Lower lobe of right lung (tissue), 2 donors: ENCODE results near the gene MUC5AC. TPM values are rescaled to one million over a fixed set of nuclear protein-coding genes. Genes with fewer than 3 reads are reported as not detected.
A peak's percentile ranks its signal among the peaks of the same experiment; 100 is the strongest.

Experiments
- ATAC-seq, 2 donors: fragments of 200-7000 bp; cut with Tn5 transposase; one replicate each; pipeline ENCODE4 v1.9.1; 2020 to 2022; ENCODE audit warnings: mild to moderate bottlenecking in 2 of 2, moderate library complexity in 2 of 2
- DNase-seq: peaks from one replicate; pipeline ENCODE4 v3.0.0-alpha.2; 2020
- H3K27ac ChIP-seq: fragments of 200-600 bp; one replicate; pipeline ENCODE4 v1.8.0; 2022
- H3K27me3 ChIP-seq: fragments of 200-600 bp; one replicate; pipeline ENCODE4 v1.8.0; 2022; ENCODE audit warnings: low read depth
- H3K36me3 ChIP-seq: fragments of 200-600 bp; one replicate; pipeline ENCODE4 v1.8.0; 2022; ENCODE audit warnings: mild to moderate bottlenecking
- H3K4me1 ChIP-seq: fragments of 200-600 bp; one replicate; pipeline ENCODE4 v1.8.0; 2022
- H3K4me3 ChIP-seq: fragments of 200-600 bp; one replicate; pipeline ENCODE4 v1.8.0; 2022; ENCODE audit warnings: mild to moderate bottlenecking
- H3K9me3 ChIP-seq: fragments of 200-600 bp; one replicate; pipeline ENCODE4 v1.8.0; 2022
- CTCF ChIP-seq: fragments of 200-600 bp; IDR thresholded peaks from one replicate; pipeline ENCODE4 v1.8.0; 2022; ENCODE audit warnings: antibody characterized with exemption, mild to moderate bottlenecking
- intact Hi-C: fragments of 100-400 bp; cut with DNase I; formaldehyde crosslinking; loops from one replicate; pipeline ENCODE4 v1.11.0; 2022
- total RNA-seq: library from RNA; stranded (reverse); fragmentation: NEBNext Ultra II Directional; extraction: Animal tissue kit (Norgen Biotek cat#: 25700); gene quantifications from one replicate; pipeline ENCODE4 v1.2.1, GENCODE V29; 2021
- donor health status: DM: no; HTN: yes; CAD: no; lungs with severe emphysema.

The MUC5AC gene
- total RNA-seq, 1 donor from 2014 or later: 0.35 TPM

- Histone ChIP-seq H3K4me1 (no peaks in the 10 kb centered on the region), H3K27ac (no peak overlapping the region), H3K27me3 (peaks cover 16% of the 10 kb centered on the region), H3K9me3 (no peaks in the 10 kb centered on the region), H3K36me3 (no peaks in the 10 kb centered on the region), H3K4me3 (no peak overlapping the region)
- intact Hi-C loops: no loop called here
- peak; percentile 41 for DNase-seq
- peak in 1 of 2 donors; percentile 7 for ATAC-seq
- no peak for TF ChIP-seq CTCF
These were observed 36.4 kb upstream of the MUC5AC start for GRCh38 chr11:1121331-1121812.

- TF ChIP-seq CTCF: no peak
- intact Hi-C loops: no loop called here
- Histone ChIP-seq H3K36me3 (no peaks in the 10 kb centered on the region), H3K27me3 (peaks cover 16% of the 10 kb centered on the region), H3K9me3 (no peaks in the 10 kb centered on the region), H3K4me3 (no peak overlapping the region), H3K27ac (no peak overlapping the region), H3K4me1 (no peaks in the 10 kb centered on the region)
- ATAC-seq (peak in 1 of 2 donors; percentile 8), DNase-seq (no peak)
These were observed 35.7 kb upstream of the MUC5AC start for GRCh38 chr11:1121813-1122663.

GRCh38 chr11:1122664-1123002, 35.1 kb upstream of the MUC5AC start:
- Histone ChIP-seq H3K9me3 (no peaks in the 10 kb centered on the region), H3K27me3 (peaks cover 16% of the 10 kb centered on the region), H3K36me3 (no peaks in the 10 kb centered on the region), H3K4me3 (no peak overlapping the region), H3K27ac (no peak overlapping the region), H3K4me1 (no peaks in the 10 kb centered on the region)
- ATAC-seq (no peak), DNase-seq (no peak)
- intact Hi-C loops: no loop called here
- no peak for TF ChIP-seq CTCF

- no peak for ATAC-seq
- H3K36me3 ChIP-seq: no peaks in the 10 kb centered on the region
- H3K27me3 ChIP-seq: peaks cover 16% of the 10 kb centered on the region
- no peaks in the 10 kb centered on the region for H3K9me3 ChIP-seq
- intact Hi-C loops: no loop called here
- no peak for DNase-seq
- H3K4me3 ChIP-seq: no peak overlapping the region
- H3K4me1 ChIP-seq: no peaks in the 10 kb centered on the region
- no peak for TF ChIP-seq CTCF
- H3K27ac ChIP-seq: no peak overlapping the region
These were observed 33.8 kb upstream of the MUC5AC start for GRCh38 chr11:1123970-1124369.

GRCh38 chr11:1125803-1126202, 31.9 kb upstream of the MUC5AC start:
- H3K36me3 ChIP-seq: no peaks in the 10 kb centered on the region
- no peak overlapping the region for H3K4me3 ChIP-seq
- no peaks in the 10 kb centered on the region for H3K4me1 ChIP-seq
- TF ChIP-seq CTCF: no peak
- peaks cover 23% of the 10 kb centered on the region for H3K27me3 ChIP-seq
- H3K27ac ChIP-seq: no peak overlapping the region
- ATAC-seq (no peak), DNase-seq (no peak)
- intact Hi-C loops: no loop called here
- H3K9me3 ChIP-seq: no peaks in the 10 kb centered on the region
